MM.1S (cell line): ENCODE measurements around the gene NMRK2.

Experiments used
- EZH2 ChIP-seq: fragments of 300-600 bp; sonication (generic); optimal IDR thresholded peaks from 2 replicates; pipeline ENCODE3; 2017; ENCODE audit warnings: low read depth, mild to moderate bottlenecking, antibody characterized with exemption, low read length, mixed read lengths
- EZH2phosphoT487 ChIP-seq: fragments of 300-600 bp; sonication (generic); IDR thresholded peaks from 2 replicates; pipeline ENCODE4 v1.6.1; 2018; ENCODE audit warnings: antibody characterized with exemption, low read length
- TF ChIP-seq, protein P1 (sequence below): fragments of 300-600 bp; sonication (generic); IDR thresholded peaks from 2 replicates; pipeline ENCODE4 v1.5.1; 2016; ENCODE audit warnings: antibody characterized with exemption, low read length, mixed read lengths

DNA sequence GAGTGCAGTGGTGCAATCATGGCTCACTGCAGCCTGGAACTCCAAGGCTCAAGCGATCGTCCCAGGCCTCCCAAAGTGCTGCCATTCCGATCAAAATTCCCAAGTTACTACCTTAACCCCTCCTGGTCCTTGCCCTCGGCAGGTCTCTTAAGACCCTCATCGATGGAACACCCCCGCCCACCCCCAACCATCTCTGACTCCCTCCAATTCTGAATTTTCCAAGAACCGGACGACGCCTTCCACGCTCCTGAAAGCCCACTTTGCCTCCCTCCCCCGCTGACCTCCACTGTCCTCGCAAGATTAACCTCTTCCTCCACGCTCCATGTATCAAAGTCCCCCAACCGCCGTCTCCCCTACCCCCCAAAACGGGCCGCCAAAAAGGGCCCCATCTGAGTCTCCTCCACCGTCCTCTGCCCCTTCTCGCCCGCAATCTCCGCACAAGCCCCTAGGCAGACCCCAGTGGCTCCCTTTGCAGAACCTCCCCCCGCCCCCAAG lies 37.5 kb downstream of the NMRK2 start:
- TF ChIP-seq, protein P1, sequence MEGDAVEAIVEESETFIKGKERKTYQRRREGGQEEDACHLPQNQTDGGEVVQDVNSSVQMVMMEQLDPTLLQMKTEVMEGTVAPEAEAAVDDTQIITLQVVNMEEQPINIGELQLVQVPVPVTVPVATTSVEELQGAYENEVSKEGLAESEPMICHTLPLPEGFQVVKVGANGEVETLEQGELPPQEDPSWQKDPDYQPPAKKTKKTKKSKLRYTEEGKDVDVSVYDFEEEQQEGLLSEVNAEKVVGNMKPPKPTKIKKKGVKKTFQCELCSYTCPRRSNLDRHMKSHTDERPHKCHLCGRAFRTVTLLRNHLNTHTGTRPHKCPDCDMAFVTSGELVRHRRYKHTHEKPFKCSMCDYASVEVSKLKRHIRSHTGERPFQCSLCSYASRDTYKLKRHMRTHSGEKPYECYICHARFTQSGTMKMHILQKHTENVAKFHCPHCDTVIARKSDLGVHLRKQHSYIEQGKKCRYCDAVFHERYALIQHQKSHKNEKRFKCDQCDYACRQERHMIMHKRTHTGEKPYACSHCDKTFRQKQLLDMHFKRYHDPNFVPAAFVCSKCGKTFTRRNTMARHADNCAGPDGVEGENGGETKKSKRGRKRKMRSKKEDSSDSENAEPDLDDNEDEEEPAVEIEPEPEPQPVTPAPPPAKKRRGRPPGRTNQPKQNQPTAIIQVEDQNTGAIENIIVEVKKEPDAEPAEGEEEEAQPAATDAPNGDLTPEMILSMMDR: no peak
- TF ChIP-seq EZH2 (no peak), EZH2phosphoT487 (no peak)
